GM21529 (cell line): ENCODE measurements around the gene MAD2L2.

Experiments used
- ATAC-seq: cut with Tn5 transposase; IDR thresholded peaks from one replicate; pipeline ENCODE4 v1.9.1; 2021; ENCODE audit not compliant: unreplicated experiment

The MAD2L2 gene

GRCh38 chr1:11705596-11705995, 24.6 kb upstream of the MAD2L2 start:
- ATAC-seq = no peak

GRCh38 chr1:11704691-11705475, 23.9 kb upstream of the MAD2L2 start:
- no peak for ATAC-seq

DNA sequence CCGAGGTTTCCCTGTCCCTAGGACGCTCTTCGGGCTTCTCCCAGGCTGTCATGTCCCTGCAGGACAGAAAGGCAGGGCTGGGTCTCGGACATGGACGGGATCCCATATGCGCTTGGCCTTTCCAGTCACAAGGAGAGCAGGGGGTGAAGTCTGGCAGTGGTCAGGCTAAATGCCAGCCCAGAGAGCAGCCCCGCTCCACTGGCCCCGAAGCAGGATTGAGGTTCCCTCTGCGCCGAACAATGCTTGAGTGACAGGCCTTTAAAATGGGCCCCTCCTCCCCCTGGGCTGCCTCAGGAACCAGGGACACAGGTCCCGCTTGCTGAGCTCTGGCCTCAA, 23.2 kb upstream of the MAD2L2 start:
- no peak for ATAC-seq

- no peak for ATAC-seq
Measured at GRCh38 chr1:11703357-11704193, 22.6 kb upstream of the MAD2L2 start.

DNA sequence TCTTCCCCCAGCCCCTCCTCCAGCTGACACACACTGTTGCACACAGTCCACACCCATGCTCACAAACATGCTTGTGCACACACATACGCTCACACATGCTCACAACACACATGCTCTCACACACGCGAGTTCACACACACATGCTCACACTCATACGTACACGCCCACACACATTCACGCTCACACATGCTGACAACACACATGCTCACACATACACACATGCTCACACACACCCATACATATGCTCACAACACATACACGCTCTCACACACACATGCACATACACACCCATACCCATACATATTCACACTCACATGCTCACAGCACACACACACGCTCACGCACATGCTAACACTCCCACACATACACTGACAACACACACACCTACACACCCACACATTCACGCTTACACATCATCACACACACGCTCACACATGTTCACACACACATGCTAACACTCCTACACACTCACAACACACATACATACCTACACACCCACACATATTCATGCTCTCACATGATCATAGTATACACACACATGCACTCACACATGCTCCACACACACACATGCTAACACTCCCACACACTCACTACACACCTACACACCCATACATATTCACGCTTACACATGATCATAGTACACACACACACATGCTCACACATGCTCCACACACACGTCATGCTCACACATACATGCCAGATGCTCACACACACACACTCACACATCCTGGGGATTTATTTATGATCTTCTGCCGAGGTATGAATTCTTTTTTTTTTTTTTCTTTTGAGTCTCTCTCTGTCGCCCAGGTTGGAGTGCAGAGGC, 21.2 kb upstream of the MAD2L2 start:
- no peak for ATAC-seq

- ATAC-seq = no peak
Measured at GRCh38 chr1:11701551-11701961, 20.6 kb upstream of the MAD2L2 start.

GRCh38 chr1:11700601-11701467, 19.9 kb upstream of the MAD2L2 start:
- no peak for ATAC-seq

GRCh38 chr1:11697893-11698210, 16.9 kb upstream of the MAD2L2 start:
- ATAC-seq = no peak

DNA sequence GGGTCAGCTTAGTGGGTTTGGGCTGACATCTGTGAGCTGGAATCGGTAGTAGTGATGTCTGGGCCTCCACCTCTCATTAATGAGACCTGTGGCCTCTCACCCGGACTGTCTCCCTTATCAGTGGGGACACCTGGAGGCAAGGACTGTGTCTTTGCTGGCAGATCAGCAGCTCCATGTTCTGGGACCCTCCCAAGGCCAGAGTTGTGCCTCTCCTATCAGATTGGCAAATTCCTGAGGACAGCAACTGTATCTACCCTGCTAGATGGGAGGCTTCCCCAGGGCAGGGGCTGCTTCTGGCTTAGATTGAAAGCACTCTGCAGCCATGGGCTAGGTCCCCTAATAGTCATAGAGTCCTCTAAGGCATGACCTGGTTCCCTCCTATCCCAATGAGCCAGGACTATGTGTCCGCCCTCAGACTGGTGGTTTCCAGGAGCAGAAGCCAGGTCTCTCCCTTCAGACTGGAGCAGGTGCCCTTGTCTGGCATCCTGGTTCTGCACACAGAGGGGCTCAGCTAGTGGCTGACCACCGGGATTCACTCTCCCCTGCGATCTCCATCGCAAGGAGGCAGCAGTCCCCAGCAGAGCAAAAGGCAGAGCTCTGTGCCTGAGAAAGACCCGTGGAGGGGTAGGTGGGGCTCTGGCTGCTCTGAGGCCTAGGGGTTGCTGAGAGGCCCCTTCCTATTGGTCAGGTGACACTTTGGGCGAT, 16.4 kb upstream of the MAD2L2 start:
- ATAC-seq = no peak

DNA sequence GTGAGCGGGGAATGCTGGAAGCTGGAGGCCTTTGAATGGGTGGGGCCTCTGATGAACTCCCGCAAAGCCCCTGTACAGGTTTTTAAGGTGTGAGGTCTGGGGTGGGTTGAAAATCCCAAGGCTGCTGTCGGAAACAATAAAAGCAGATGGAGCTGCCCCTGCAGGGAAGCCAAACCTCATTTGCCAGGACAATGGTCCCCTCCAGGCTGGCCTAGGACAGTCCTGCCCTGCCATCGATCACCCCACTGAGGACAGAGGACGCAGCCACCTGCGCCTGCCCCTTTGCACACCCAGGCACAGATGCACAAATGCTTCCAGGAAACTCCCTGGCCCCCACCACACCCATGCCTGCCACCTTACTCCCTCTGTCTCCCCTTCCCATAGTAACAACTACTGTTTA, 14.9 kb upstream of the MAD2L2 start:
- ATAC-seq = no peak

DNA sequence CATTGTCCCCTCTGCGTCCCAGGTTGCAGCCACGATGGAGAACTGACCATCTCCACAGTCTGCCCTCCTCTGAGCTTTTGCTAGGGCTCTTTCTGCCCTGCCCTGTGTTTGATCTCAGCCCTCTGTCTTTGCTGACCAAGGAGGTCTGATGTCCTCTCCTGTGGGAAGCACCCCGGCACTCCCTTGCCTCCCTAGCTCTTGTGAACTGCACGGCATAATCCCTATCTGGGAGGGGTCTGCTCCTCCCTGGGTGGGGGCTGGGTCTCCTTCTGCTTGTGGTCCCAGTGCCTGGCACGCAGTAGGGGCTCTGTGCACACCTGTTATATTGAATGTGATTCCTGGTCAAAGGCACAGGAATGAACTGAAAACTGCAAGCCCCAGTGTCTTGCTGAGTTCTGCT, 13.0 kb upstream of the MAD2L2 start:
- ATAC-seq = no peak

- ATAC-seq = no peak
Measured at GRCh38 chr1:11693024-11693590, 12.2 kb upstream of the MAD2L2 start.

GRCh38 chr1:11691928-11692711, 11.2 kb upstream of the MAD2L2 start:
- no peak for ATAC-seq

DNA sequence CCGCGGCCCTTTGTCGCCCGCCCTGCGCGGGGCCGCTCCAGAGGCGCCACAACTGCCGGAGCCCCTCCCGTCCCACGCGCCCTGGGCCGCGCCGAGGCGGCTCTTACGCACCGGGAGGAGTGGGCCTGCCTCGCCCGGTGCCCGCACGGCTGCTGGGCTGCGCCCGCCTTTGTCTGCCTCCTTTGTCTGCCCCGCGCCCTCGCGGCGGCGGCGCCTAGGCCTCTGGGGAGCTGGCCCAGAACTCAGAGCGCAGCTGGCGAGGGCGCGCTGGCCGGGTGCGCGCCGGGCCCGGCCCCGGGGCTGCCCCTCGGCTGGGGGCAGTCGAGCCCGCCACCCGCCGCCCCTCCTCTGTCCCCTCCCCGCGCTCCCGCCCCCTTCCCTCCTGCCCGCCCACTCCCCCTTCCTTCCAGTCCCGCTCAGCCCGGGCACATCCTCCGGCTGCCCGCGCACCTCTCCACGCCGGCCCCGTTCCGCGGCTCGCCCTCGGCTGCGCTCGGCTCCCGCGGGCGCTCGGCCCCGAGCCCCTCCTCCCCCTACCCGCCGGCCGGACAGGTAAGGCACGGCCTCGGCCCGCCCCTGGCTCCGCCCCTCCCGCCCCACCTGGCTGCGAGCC, 10.5 kb upstream of the MAD2L2 start, which contains the start of gene DRAXIN:
Gene DRAXIN (plus strand): TSS at position 409 of the 613 bp plus-strand sequence. CDS start 14,549 bp downstream, outside the sequence.
- no peak for ATAC-seq

- ATAC-seq = no peak
Measured at GRCh38 chr1:11690397-11691301, 9.7 kb upstream of the MAD2L2 start.

DNA sequence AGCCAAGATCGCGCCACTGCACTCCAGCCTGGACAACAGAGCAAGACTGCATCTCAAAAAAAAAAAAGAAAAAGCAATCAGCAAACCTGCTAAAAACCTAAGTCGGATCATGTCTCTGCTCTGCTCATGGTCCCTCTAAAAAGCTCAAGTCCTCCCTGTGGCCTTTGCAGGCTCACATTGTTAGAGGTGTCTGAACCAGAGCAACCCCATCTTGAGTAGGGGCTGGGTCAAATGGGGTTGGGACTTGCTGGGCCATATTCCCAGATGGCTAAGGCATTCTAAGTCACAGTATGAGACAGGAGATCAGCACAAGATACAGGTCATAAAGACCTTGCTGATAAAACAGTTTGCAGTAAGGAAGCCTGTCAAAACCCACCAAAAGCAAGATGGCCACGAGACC, 7.6 kb upstream of the MAD2L2 start:
- no peak for ATAC-seq

DNA sequence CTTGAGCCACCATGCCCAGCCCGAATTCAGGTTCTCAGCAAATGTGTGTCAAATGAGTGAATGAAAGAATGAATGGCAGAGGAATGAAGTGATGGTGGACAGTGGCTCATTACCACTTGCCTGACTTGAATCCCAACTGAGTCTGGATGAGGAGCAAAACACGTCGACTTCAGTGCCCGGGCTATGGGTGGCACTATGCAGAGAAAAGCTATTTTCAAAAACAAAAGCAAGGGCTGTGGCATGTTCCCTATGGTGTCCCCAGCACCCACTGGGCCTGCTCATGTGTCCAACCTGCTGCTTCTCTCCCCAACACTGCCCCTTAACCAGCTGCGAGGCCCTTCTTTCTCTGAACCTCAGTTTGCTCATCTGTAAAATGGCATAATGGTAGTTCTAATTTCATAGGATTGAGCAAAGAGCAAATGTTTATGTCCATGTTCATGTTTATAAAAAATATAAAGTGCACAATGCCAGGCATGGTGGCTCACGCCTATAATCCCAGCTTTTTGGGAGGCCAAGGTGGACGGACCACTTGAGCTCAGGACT, 4.3 kb upstream of the MAD2L2 start:
- no peak for ATAC-seq
